HG02798 (cell line): ENCODE results near the gene MESP2.

Source experiments
- ATAC-seq: cut with Tn5 transposase; IDR thresholded peaks from one replicate; pipeline ENCODE4 v1.9.1; 2021; ENCODE audit warnings: mild to moderate bottlenecking; ENCODE audit not compliant: unreplicated experiment, poor library complexity

The MESP2 gene

GRCh38 chr15:89797678-89798201 lies 21.6 kb downstream of the MESP2 start:
- ATAC-seq, result no peak

- ATAC-seq, result no peak
Observed at GRCh38 chr15:89799011-89799911, 23.1 kb downstream of the MESP2 start.

- ATAC-seq, result no peak
Observed at GRCh38 chr15:89799918-89800498, 23.9 kb downstream of the MESP2 start.

- ATAC-seq, result no peak
Observed at GRCh38 chr15:89801471-89802195, 25.5 kb downstream of the MESP2 start.

GRCh38 chr15:89802231-89802928 lies 26.2 kb downstream of the MESP2 start:
- ATAC-seq, result no peak

GRCh38 chr15:89802986-89803824 lies 27.1 kb downstream of the MESP2 start:
- ATAC-seq, result no peak

- ATAC-seq, result no peak
Observed at GRCh38 chr15:89803941-89804800, 28.0 kb downstream of the MESP2 start.

GRCh38 chr15:89805241-89806209 lies 29.4 kb downstream of the MESP2 start:
- ATAC-seq, result no peak

- ATAC-seq, result no peak
Observed at GRCh38 chr15:89806210-89806558, 30.1 kb downstream of the MESP2 start.

- no peak for ATAC-seq
Observed at GRCh38 chr15:89806559-89807550, 30.7 kb downstream of the MESP2 start.

- ATAC-seq, result no peak
Observed at GRCh38 chr15:89807689-89808088, 31.6 kb downstream of the MESP2 start.

GRCh38 chr15:89808160-89808870 lies 32.2 kb downstream of the MESP2 start:
- no peak for ATAC-seq

- ATAC-seq, result no peak
Observed at GRCh38 chr15:89809093-89809786, 33.1 kb downstream of the MESP2 start.

GRCh38 chr15:89809787-89810148 lies 33.6 kb downstream of the MESP2 start:
- no peak for ATAC-seq

GRCh38 chr15:89810837-89811236 lies 34.7 kb downstream of the MESP2 start:
- ATAC-seq, result no peak
